GM19099 (cell line): ENCODE measurements around the gene TGFB1.

Experiments used
- POLR2A ChIP-seq: IDR thresholded peaks from 3 replicates; pipeline ENCODE4 v1.6.1; 2011; ENCODE audit warnings: low read depth; ENCODE audit not compliant: insufficient read length; ENCODE audit errors: extremely low read depth

TGFB1 gene

DNA sequence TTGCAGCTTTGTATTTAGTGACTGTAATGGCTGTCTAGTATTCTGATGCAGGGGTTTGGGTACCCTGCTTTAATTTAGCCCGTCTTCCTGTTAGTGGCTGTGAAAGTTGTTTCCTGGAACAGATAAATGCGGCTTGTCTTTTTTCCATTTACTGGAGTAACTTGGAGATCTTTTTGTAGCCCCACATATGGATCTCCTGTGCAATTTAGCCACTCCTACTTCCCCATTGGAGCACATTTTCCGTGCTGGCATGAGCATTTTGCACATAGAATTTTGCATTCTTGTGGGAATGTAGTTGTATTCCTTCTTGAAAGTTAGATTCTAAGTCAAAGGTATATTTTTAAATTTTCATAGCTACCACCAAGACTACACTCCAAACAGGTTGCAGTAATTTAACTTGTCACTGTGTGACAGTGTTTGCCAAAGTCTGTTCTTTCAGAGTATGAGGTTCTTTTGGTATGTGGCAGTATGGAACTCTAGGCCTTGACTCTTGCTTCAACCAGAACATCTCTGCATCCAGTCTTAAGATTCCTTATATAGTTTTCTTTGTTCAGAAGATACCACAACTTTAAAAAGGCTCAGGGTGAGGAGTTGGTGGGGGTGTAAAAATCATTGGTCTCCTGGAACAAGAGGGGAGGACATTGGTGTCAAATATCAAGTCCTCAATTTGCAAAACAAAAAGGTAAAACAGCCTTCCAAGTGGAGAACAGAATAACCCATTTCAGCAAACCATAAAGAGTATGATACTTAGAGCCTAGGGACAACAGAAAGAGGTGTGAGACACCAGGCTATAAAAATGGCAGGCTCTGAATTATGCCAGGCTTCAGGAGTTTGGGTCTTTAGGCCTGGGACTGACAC, 64.8 kb downstream of the TGFB1 start:
- no peak for TF ChIP-seq POLR2A
